IMR-90 (cell line): ENCODE results near the gene ARMCX1.

Experiments
- BHLHE40 ChIP-seq: fragments of 150-350 bp; IDR thresholded peaks from 2 replicates; pipeline ENCODE4 v1.6.1; 2016; ENCODE audit warnings: mild to moderate bottlenecking, low read depth, low read length
- CEBPB ChIP-seq: IDR thresholded peaks from 2 replicates; pipeline ENCODE4 v1.6.1; 2012; ENCODE audit warnings: low read depth, low read length, improper control_type of control experiment
- CTCF ChIP-seq: conservative IDR thresholded peaks from 2 replicates; pipeline ENCODE4 v1.5.1; 2012; ENCODE audit warnings: mild to moderate bottlenecking, low read depth, low read length, improper control_type of control experiment
- ELK1 ChIP-seq: fragments of 150-350 bp; IDR thresholded peaks from 2 replicates; pipeline ENCODE4 v1.6.1; 2016; ENCODE audit warnings: low read depth, mild to moderate bottlenecking, low read length, moderate library complexity, borderline replicate concordance
- MAFK ChIP-seq: IDR thresholded peaks from 2 replicates; pipeline ENCODE4 v1.6.1; 2012; ENCODE audit warnings: low read depth, low read length, improper control_type of control experiment
- MAZ ChIP-seq: IDR thresholded peaks from 2 replicates; pipeline ENCODE4 v1.6.1; 2012; ENCODE audit warnings: low read depth, mild to moderate bottlenecking, low read length, improper control_type of control experiment, moderate library complexity, borderline replicate concordance
- MXI1 ChIP-seq: IDR thresholded peaks from 2 replicates; pipeline ENCODE4 v1.6.1; 2012; ENCODE audit warnings: low read depth, mild to moderate bottlenecking, low read length, moderate library complexity, borderline replicate concordance
- POLR2A ChIP-seq: IDR thresholded peaks from 2 replicates; pipeline ENCODE4 v1.6.1; 2012; ENCODE audit warnings: mild to moderate bottlenecking, low read depth, low read length
- RCOR1 ChIP-seq: IDR thresholded peaks from 2 replicates; pipeline ENCODE4 v1.6.1; 2012; ENCODE audit warnings: mild to moderate bottlenecking, low read length, improper control_type of control experiment; ENCODE audit not compliant: insufficient replicate concordance
- USF2 ChIP-seq: fragments of 150-350 bp; IDR thresholded peaks from 2 replicates; pipeline ENCODE4 v1.6.1; 2017; ENCODE audit warnings: mild to moderate bottlenecking, antibody characterized with exemption, low read length, low read depth

- TF ChIP-seq CTCF (no peak), POLR2A (no peak), BHLHE40 (no peak), RCOR1 (no peak), MAZ (no peak), CEBPB (no peak), MXI1 (no peak), USF2 (no peak), MAFK (peak; percentile 91), ELK1 (no peak)
These were observed 14.3 kb downstream of the ARMCX1 start for GRCh38 chrX:101564651-101565050.
